D721Med (cell line): ENCODE results near the gene DGKG.

ENCODE experiments used
- DNase-seq: peaks from one replicate; pipeline ENCODE4 v3.0.0; 2011; ENCODE audit warnings: low spot score; ENCODE audit not compliant: insufficient read length
- FAIRE-seq: peaks from 2 replicates; lab custom pipeline; 2011; peaks lifted over from hg19 to GRCh38; lab: Jason Lieb, UNC
- CTCF ChIP-seq: IDR thresholded peaks from 2 replicates; pipeline ENCODE4 v1.5.1; 2012; ENCODE audit warnings: mild to moderate bottlenecking, control low read depth; ENCODE audit not compliant: insufficient read depth; ENCODE audit errors: missing control alignments

The DGKG gene

GRCh38 chr3:186173224-186173815, 188.7 kb downstream of the DGKG start:
- DNase-seq (no peak), FAIRE-seq (no peak)
- no peak for TF ChIP-seq CTCF

GRCh38 chr3:186172353-186172752, 189.7 kb downstream of the DGKG start:
- FAIRE-seq (no peak), DNase-seq (no peak)
- no peak for TF ChIP-seq CTCF

- no peak for DNase-seq
- FAIRE-seq = no peak
- no peak for TF ChIP-seq CTCF
These were observed 190.5 kb downstream of the DGKG start for GRCh38 chr3:186171521-186171920.

- no peak for DNase-seq
- no peak for FAIRE-seq
- no peak for TF ChIP-seq CTCF
These were observed 191.5 kb downstream of the DGKG start for GRCh38 chr3:186170516-186170915.

- TF ChIP-seq CTCF = no peak
- FAIRE-seq = no peak
- DNase-seq = no peak
These were observed 192.7 kb downstream of the DGKG start for GRCh38 chr3:186169379-186169778.

- TF ChIP-seq CTCF = no peak
- FAIRE-seq = no peak
- DNase-seq = no peak
These were observed 193.1 kb downstream of the DGKG start for GRCh38 chr3:186168976-186169375.

- no peak for DNase-seq
- no peak for FAIRE-seq
- TF ChIP-seq CTCF = no peak
These were observed 194.2 kb downstream of the DGKG start for GRCh38 chr3:186167646-186168395.
